Retinal pigment epithelial cell (primary cell): ENCODE results near the gene GPRC5B.

Experiments used
- DNase-seq: peaks from one replicate; pipeline ENCODE4 v3.0.0-alpha.2; 2010; ENCODE audit warnings: low read depth
- H3K4me3 ChIP-seq: 2 replicates; pipeline ENCODE4 v1.5.1; 2011; ENCODE audit warnings: mild to moderate bottlenecking, low read length, control low read depth, moderate library complexity
- TF ChIP-seq, protein P1 (sequence below): conservative IDR thresholded peaks from 2 replicates; pipeline ENCODE4 v1.5.1; 2011; ENCODE audit warnings: low read depth, low read length, control low read depth, inconsistent platforms

The GPRC5B gene

DNA sequence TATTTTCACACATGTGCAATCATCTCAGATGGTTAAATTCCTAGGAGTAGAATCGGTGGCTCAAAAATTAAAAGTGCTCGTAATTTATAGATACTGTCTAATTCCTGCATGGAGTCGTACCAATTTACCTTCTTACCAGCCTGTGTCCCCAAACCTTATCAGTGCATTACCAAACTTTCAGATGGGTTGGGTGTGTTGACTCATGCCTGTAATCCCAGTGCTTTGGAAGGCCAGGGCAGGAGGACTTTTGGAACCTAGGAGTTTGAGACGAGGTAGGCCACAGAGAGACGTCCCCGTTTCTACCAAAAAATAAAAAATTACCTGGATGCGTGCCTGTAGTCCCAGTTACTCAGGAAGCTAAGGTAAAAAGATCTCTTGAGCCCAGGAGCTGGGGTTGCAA lies 34.5 kb upstream of the GPRC5B start:
- TF ChIP-seq, protein P1, sequence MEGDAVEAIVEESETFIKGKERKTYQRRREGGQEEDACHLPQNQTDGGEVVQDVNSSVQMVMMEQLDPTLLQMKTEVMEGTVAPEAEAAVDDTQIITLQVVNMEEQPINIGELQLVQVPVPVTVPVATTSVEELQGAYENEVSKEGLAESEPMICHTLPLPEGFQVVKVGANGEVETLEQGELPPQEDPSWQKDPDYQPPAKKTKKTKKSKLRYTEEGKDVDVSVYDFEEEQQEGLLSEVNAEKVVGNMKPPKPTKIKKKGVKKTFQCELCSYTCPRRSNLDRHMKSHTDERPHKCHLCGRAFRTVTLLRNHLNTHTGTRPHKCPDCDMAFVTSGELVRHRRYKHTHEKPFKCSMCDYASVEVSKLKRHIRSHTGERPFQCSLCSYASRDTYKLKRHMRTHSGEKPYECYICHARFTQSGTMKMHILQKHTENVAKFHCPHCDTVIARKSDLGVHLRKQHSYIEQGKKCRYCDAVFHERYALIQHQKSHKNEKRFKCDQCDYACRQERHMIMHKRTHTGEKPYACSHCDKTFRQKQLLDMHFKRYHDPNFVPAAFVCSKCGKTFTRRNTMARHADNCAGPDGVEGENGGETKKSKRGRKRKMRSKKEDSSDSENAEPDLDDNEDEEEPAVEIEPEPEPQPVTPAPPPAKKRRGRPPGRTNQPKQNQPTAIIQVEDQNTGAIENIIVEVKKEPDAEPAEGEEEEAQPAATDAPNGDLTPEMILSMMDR: no peak
- H3K4me3 ChIP-seq: no peak overlapping the region
- no peak for DNase-seq

DNA sequence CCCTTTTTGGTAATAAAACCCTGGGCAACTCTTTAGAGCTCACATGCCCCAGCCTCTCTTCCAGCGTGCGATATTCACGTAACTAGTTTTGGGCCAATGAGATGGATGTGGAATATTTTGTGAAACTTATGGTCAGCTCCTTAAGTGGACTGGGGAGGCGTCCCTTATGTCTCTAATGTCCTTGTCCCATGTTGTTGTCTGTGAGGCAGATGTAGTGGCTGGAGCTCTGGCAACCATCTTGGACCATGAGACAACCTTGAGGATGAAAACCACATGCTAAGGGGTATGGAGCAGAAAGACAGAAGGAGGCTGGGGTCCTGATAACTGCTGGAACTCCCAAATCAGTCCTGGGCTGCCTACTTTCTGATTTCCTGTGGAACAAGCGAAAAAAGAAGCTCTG lies 31.4 kb upstream of the GPRC5B start:
- TF ChIP-seq, protein P1: no peak
- H3K4me3 ChIP-seq: no peak overlapping the region
- no peak for DNase-seq

DNA sequence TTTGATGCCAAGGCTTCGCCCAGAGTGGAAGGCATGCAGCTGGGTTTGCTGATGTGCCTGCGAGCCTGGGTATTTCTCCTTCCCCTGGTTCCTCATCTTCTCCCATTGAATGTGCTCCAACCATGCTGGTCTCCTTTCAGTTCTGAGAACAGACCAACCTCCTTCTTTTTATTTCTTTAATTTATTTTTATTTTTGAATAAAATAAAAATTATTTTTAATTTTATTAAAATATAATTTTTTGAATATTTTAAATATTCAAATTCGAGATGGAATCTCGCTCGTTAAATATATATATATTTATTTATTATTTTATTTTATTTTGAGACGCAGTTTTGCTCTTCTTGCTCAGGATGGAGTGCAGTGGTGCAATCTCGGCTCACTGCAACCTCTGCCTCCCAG lies 30.2 kb upstream of the GPRC5B start:
- no peak overlapping the region for H3K4me3 ChIP-seq
- TF ChIP-seq, protein P1: no peak

DNA sequence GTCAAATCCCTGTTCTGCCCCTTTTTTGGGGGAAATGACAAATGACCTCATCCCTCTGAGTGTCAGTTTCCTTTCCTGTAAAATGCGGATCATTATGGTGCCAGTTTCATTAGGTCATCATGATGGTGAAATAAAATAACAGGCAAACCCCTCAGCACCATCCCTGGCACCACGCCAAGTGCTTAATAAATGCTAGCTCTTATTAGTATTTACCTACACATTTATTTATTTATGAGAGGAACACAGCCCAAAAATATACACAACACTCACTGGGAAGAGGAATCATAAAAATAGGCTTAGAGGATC lies 28.6 kb upstream of the GPRC5B start:
- TF ChIP-seq, protein P1: no peak
- no peak overlapping the region for H3K4me3 ChIP-seq
- no peak for DNase-seq

More for the DNA sequence above, 30.2 kb upstream of the GPRC5B start:
- DNase-seq: no peak

DNA sequence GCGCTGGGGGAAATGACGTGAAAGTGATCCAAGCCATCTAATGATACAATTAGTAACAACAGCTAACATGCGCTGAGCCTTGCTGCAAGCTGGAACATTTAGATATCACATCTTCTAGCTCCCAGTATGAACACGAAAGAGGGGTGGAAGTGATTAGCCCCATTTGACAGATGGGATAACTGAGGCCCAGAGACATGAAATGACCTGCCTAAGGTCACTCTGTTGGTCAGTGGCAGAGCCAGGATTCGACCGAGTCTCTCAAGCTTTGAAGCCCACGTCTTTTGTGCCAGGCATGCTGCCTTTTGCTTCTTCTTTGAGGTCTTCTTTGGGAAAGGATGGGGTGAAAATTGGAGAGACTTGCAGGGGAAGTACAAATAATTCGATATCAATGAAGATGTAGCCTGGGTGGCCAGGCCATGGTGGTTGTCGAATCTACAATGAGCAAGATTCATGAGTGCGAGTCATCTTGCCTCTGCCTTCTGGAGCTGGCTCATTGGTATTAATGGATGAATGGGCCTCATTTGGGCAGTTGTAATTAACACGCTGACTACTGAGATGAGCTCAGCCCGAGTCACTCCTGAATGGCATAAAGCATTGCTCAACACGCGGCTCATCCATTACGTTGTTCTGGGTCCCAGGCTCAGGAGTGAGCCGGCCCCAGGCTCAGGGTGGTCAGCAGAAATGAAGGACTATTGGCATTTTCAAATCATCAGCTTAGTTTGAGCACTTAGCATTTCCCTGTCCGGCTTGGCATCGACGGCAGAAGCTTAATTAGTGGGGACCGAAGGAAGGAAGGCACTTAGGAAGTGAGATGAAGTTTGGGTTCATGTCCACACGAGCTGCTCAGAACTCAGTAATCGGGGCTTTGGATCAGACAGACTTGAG lies 28.0 kb upstream of the GPRC5B start:
- no peak for DNase-seq
- TF ChIP-seq, protein P1: no peak
- no peak overlapping the region for H3K4me3 ChIP-seq

DNA sequence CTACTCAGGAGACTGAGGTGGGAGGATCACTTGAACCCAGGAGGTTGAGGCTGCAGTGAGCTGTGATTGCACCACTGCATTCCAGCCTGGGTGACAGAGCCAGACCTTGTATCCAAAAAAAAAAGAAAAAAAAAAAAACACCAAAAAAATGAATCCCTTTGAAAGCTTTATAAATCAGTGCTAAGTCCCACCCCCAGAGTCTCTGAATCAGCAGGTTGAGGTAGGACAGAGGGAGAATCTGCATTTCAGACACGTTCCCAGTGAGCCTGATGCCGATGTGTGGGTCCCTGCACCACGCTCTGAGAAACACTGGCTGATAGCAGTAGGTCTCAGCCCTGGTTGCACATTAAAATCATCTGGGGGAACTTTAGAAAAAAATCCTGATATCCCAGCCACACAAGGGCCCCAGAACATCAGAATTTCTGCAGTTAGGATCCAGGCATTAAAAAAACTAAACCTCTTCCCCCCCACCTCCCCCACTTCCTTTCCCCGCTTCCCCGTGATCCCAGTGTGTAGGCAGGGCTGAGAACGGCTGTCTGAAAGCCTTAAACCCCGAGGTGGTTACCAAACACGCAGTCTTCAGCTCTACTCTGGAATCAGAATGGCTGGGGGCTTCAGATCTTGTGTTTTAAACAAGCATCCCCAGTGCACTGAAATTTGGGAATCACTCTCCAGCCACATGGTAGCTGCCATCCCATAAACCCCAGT lies 27.3 kb upstream of the GPRC5B start:
- TF ChIP-seq, protein P1: no peak
- no peak for DNase-seq

DNA sequence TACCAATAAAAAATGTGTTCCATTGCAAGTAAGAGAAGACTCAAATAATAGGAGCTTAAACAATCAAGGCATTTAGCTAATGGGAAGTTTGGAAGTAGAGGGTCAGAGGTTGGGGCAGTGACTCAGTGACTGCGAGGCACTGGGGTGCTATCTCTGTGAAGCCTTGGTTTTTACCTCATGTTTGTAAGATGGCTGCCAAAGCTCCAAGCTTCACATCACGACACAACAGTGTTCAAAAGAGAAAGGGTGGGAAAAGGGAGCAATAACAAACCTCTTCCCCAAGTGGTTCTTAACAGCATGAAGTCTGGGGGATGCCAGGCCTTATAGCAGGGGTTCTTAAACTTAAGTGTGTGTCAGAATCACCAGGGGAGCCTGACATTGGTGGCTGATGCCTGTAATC lies 26.6 kb upstream of the GPRC5B start:
- no peak overlapping the region for H3K4me3 ChIP-seq
- no peak for DNase-seq
- TF ChIP-seq, protein P1: no peak

More for the DNA sequence above, 27.3 kb upstream of the GPRC5B start:
- H3K4me3 ChIP-seq: no peak overlapping the region
